NCI-H1436 treated with DMSO at 0.1 percent for 48 hours (cell line): ENCODE results near the gene KCND1.

Experiments
- DNase-seq: peaks from one replicate; lab custom pipeline; 2025; lab: John Stamatoyannopoulos, UW

KCND1 gene

GRCh38 chrX:48911412-48912182, 60.0 kb downstream of the KCND1 start, which contains the start of gene SLC35A2:
TSS of gene SLC35A2 (minus strand) at chrX:48911646. CDS start at chrX:48911636, 10 bp downstream.
- DNase-seq: no peak
